Fibroblast of skin of right quadriceps (primary cell): ENCODE data around the gene G6PC2.
"Not testable (repeated sequence)": the region's sequence is repeated elsewhere in the genome, so short reads cannot be mapped to it uniquely, and the experiment has no call there.

Experiments used
- DNase-seq: peaks from one replicate; pipeline ENCODE4 v3.0.0-alpha.2; 2013

Gene G6PC2

GRCh38 chr2:168907940-168908662 lies 7.0 kb downstream of the G6PC2 start:
- no peak for DNase-seq

- no peak for DNase-seq
These were observed 9.2 kb downstream of the G6PC2 start for GRCh38 chr2:168910330-168910729.

- DNase-seq: no peak
These were observed 11.4 kb downstream of the G6PC2 start for GRCh38 chr2:168912466-168912865.

GRCh38 chr2:168912901-168913369 lies 11.8 kb downstream of the G6PC2 start:
- peak; percentile 8 for DNase-seq

- DNase-seq: no peak
These were observed 12.4 kb downstream of the G6PC2 start for GRCh38 chr2:168913495-168913894.

- DNase-seq: no peak
These were observed 14.6 kb downstream of the G6PC2 start for GRCh38 chr2:168915441-168916330.

GRCh38 chr2:168916331-168916675 lies 15.2 kb downstream of the G6PC2 start:
- DNase-seq: no peak

GRCh38 chr2:168920504-168921157 lies 19.5 kb downstream of the G6PC2 start:
- peak; percentile 18 for DNase-seq

- DNase-seq: no peak
These were observed 25.7 kb downstream of the G6PC2 start for GRCh38 chr2:168926621-168927386.

- no peak for DNase-seq
These were observed 27.2 kb downstream of the G6PC2 start for GRCh38 chr2:168928113-168928831.

GRCh38 chr2:168929031-168929430 lies 27.9 kb downstream of the G6PC2 start:
- DNase-seq: peak; percentile 9

GRCh38 chr2:168930242-168930641 lies 29.2 kb downstream of the G6PC2 start:
- DNase-seq: no peak

GRCh38 chr2:168932174-168932573 lies 31.1 kb downstream of the G6PC2 start:
- not testable (repeated sequence) for DNase-seq

- DNase-seq: no peak
These were observed 33.7 kb downstream of the G6PC2 start for GRCh38 chr2:168934826-168935225.

GRCh38 chr2:168935810-168936581 lies 34.9 kb downstream of the G6PC2 start:
- DNase-seq: peak; percentile 61

- DNase-seq: no peak
These were observed 38.0 kb downstream of the G6PC2 start for GRCh38 chr2:168939061-168939460.

- DNase-seq: no peak
These were observed 38.8 kb downstream of the G6PC2 start for GRCh38 chr2:168939918-168940317.

GRCh38 chr2:168941297-168941696 lies 40.2 kb downstream of the G6PC2 start:
- no peak for DNase-seq

- no peak for DNase-seq
These were observed 43.0 kb downstream of the G6PC2 start for GRCh38 chr2:168944065-168944464.

- no peak for DNase-seq
These were observed 44.4 kb downstream of the G6PC2 start for GRCh38 chr2:168945508-168945907.

GRCh38 chr2:168948621-168949212 lies 47.6 kb downstream of the G6PC2 start:
- DNase-seq: no peak
